Common myeloid progenitor, CD34-positive (primary cell): ENCODE data around the gene STRIP1.

Experiments used
- CTCF ChIA-PET: fragments of 350-600 bp; sonication (Branson Sonifier 250); formaldehyde crosslinking; loops from one replicate; lab custom pipeline; 2021; ENCODE audit warnings: antibody characterized with exemption; lab: Charles Lee
- POLR2A ChIA-PET: fragments of 350-600 bp; sonication (Branson Sonifier 250); formaldehyde crosslinking; loops from one replicate; lab custom pipeline; 2021; ENCODE audit warnings: antibody characterized with exemption; lab: Charles Lee
- DNase-seq, 3 donors: peaks; one replicate each; pipeline versions ENCODE4 v3.0.0 to v3.0.0-alpha.2; 2013
- H3K27ac ChIP-seq, 2 experiments: 1 replicate in 1 of 2; 2 replicates in 1 of 2; pipeline ENCODE4 v1.7.0; 2013; ENCODE audit warnings: inconsistent platforms in 2 of 2, low read length in 2 of 2, mild to moderate bottlenecking in 2 of 2, low read depth in 1 of 2, moderate library complexity in 1 of 2; ENCODE audit not compliant: severe bottlenecking in 2 of 2, insufficient read depth in 1 of 2, poor library complexity in 1 of 2
- H3K27me3 ChIP-seq, 5 experiments: replicated peaks in 2 of 5; 1 replicate in 3 of 5; 2 replicates in 2 of 5; pipeline versions ENCODE4 v1.6.1 to v1.7.0; 2013; ENCODE audit warnings: low read length in 4 of 5, mild to moderate bottlenecking in 2 of 5, moderate library complexity in 2 of 5, inconsistent platforms in 1 of 5; ENCODE audit not compliant: insufficient read depth in 5 of 5, control insufficient read depth in 4 of 5
- H3K36me3 ChIP-seq, 4 experiments: 1 replicate in 2 of 4; 2 replicates in 2 of 4; pipeline versions ENCODE4 v1.6.1 to v1.7.0; 2013; ENCODE audit warnings: low read length in 3 of 4, control low read depth in 1 of 4, mild to moderate bottlenecking in 1 of 4; ENCODE audit not compliant: control insufficient read depth in 4 of 4, insufficient read depth in 4 of 4
- H3K4me1 ChIP-seq, 4 experiments: 1 replicate in 3 of 4; 2 replicates in 1 of 4; pipeline versions ENCODE4 v1.6.1 to v1.7.1; 2013; ENCODE audit warnings: low read length in 3 of 4, mild to moderate bottlenecking in 3 of 4, control low read depth in 1 of 4, inconsistent platforms in 1 of 4, moderate library complexity in 1 of 4; ENCODE audit not compliant: control insufficient read depth in 4 of 4, insufficient read depth in 4 of 4; ENCODE audit errors: control extremely low read depth in 1 of 4
- H3K4me3 ChIP-seq, 7 experiments: 1 replicate in 4 of 7; 2 replicates in 3 of 7; pipeline versions ENCODE4 v1.5.1 to v1.7.0; 2013; ENCODE audit warnings: mild to moderate bottlenecking in 7 of 7, low read length in 6 of 7, moderate library complexity in 6 of 7, inconsistent platforms in 2 of 7, low read depth in 2 of 7, control low read depth in 1 of 7; ENCODE audit not compliant: insufficient read depth in 4 of 7, control insufficient read depth in 1 of 7; ENCODE audit errors: extremely low read depth in 1 of 7
- H3K9me3 ChIP-seq, 5 experiments: 1 replicate in 4 of 5; 2 replicates in 1 of 5; pipeline versions ENCODE4 v1.6.1 to v1.7.1; 2013; ENCODE audit warnings: low read length in 4 of 5, mild to moderate bottlenecking in 2 of 5, inconsistent platforms in 1 of 5, low read depth in 1 of 5, moderate library complexity in 1 of 5; ENCODE audit not compliant: control insufficient read depth in 4 of 5, insufficient read depth in 2 of 5; ENCODE audit errors: control extremely low read depth in 1 of 5
- WGBS: methylation state at CpG from one replicate; pipeline ENCODE4 v1.1.5; 2013; ENCODE audit not compliant: insufficient coverage; 5-methylcytosine and 5-hydroxymethylcytosine counted together

The STRIP1 gene

DNA sequence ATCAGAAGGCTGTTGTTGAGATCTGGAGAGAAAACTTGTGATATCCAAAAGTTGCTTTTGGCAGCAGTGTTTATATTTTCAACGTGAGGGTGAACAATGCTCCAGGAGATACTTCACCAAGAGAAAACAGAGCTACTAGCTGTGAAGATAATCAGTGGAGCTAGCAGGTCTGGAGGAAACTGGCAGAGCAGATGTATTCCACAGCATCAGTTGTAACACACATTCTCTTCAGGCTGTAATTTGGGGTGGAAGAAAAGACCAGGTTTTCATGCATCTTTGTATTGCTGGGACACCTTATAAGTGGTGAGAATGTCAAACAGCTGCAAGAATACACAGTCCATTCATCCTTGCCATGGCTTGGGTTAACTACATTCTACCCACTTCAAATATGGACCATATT lies 27.9 kb upstream of the STRIP1 start:
- H3K27me3 ChIP-seq = no peaks in the 10 kb centered on the region
- POLR2A ChIA-PET = no interaction called here
- 100% methylated on average over 1 of the region's 1 CpG for WGBS

DNA sequence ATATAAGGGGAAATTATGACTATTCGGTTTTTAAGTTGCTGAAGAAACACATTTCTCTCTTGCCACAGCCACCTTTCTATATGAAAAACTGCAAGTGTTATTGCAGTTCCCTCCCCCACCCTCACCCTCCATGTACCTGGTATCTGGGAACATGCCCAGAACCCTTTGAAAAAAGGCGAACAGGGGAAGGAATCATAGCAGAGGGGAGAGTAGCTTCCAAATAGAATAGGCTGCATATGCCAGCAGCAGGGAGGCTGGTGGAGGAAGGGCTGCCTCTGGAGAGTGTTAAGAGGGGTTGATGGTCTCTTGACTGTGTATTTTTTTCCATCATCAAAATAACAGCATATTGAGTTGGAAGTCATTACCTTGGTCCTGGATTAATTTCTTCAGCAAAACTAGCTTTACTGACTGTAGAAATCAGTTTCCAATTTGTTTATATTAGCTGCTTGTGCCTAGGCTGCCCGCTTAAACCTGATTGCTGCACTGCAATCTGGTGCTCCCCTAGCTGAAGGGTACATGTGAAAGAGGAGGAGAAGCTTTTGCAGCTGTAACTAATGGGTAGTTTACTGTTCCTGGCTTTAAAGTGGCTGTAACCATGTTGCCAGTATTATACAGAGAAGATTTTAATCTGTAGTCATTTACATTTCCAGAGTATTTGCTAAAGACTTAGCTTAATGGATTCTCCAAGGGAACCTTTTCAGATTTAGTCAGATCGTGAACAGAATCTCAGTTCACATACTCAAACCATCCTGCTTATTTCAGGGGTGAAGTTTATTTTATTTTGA lies 27.2 kb upstream of the STRIP1 start:
- WGBS = 100% methylated on average over 1 of the region's 4 CpGs
- POLR2A ChIA-PET = interaction anchor here (0.6 kb wide), 1 partner anchor 8 kb away, joined by 3 read pairs; no protein-coding TSS in a partner anchor
- no peak for DNase-seq

More for the DNA sequence above, 27.9 kb upstream of the STRIP1 start:
- no peak for DNase-seq
- Histone ChIP-seq H3K36me3 (peaks cover 16 to 30% (median 24%) of the 10 kb centered on the region in 4 experiments), H3K4me1 (peaks cover 0 to 13% (median 8%) of the 10 kb centered on the region in 4 experiments), H3K27ac (no peak overlapping the region), H3K4me3 (no peak overlapping the region), H3K9me3 (no peaks in the 10 kb centered on the region)
- CTCF ChIA-PET = interaction anchor here (1.0 to 4.6 kb wide), 7 partner anchors 9 to 366 kb away, joined by 3 to 33 read pairs (median 7); partner anchors contain the start of gene AHCYL1

DNA sequence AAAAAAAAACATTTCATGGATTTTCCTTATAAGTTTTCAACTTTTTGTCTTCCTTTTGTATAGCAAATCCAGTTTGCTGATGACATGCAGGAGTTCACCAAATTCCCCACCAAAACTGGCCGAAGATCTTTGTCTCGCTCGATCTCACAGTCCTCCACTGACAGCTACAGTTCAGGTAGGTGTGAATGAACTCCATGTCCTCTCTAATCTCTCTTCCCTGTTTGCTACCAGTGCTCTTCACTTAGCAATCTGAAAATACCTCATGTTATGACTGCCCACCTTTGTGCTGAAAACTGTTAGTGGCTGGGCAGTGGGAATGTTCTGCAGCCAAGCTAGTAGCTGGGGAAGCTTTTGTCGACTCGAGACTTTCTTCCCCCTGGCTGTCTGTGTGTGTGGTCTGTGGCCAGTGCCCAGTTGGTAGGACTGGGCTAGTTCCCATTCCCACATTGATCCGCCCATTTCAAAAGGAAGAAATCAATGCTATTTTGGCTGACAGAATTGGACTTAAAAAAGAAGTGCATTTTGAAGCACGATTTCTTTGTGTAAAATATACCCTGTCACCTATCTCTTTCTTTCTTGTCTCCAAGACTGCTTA lies 25.4 kb upstream of the STRIP1 start:
- peaks cover 0 to 5% (median 3%) of the 10 kb centered on the region in 4 experiments for H3K4me1 ChIP-seq
- DNase-seq = no peak
- ChIA-PET CTCF (interaction anchor here (1.1 to 4.6 kb wide), 8 partner anchors 8 to 369 kb away, joined by 3 to 47 read pairs (median 8); partner anchors contain the start of genes AHCYL1 and STRIP1), POLR2A (no interaction called here)
- peaks cover 27 to 51% (median 39%) of the 10 kb centered on the region in 4 experiments for H3K36me3 ChIP-seq
- WGBS = 100% methylated on average over 6 of the region's 7 CpGs
- H3K9me3 ChIP-seq = no peaks in the 10 kb centered on the region
- no peaks in the 10 kb centered on the region for H3K27me3 ChIP-seq
- H3K4me3 ChIP-seq = no peak overlapping the region
- no peak overlapping the region for H3K27ac ChIP-seq

More for the DNA sequence above, 27.2 kb upstream of the STRIP1 start:
- Histone ChIP-seq H3K9me3 (no peaks in the 10 kb centered on the region), H3K4me3 (no peak overlapping the region), H3K27ac (no peak overlapping the region), H3K36me3 (peaks cover 21 to 37% (median 29%) of the 10 kb centered on the region in 4 experiments), H3K27me3 (no peaks in the 10 kb centered on the region), H3K4me1 (peaks cover 0 to 13% (median 8%) of the 10 kb centered on the region in 4 experiments)
- CTCF ChIA-PET = interaction anchor here (1.0 to 4.6 kb wide), 7 partner anchors 9 to 366 kb away, joined by 3 to 33 read pairs (median 7); partner anchors contain the start of gene AHCYL1

DNA sequence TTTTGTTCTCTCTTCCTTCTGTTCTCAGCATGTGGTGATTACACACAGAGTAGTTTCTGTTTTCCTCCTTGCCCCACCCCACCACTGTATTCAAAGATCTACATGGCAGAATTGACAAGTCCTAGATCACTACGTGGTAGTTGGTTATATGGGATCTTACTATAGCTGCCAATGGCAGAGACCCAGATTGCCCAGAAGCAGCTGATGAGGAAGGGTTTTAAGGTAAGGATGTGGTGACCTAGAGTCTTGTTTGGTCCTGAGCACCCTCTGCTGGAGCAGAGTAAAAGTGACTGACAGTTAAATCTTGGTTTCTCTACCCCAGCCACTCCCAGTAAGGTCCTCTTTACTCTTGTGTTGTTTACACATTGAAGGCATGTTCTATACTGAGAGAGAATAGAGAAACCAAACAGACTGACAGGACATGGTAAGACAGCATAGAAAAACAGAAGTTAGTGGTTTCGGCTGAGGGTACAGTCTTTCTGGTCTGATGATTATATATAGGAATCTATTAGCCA lies 22.8 kb upstream of the STRIP1 start:
- Histone ChIP-seq H3K27me3 (no peaks in the 10 kb centered on the region), H3K9me3 (no peaks in the 10 kb centered on the region), H3K27ac (no peak overlapping the region), H3K4me3 (no peak overlapping the region), H3K36me3 (peaks cover 32 to 74% (median 60%) of the 10 kb centered on the region in 4 experiments), H3K4me1 (no peaks in the 10 kb centered on the region)
- WGBS = no CpG with 5 or more reads among the region's 2 CpGs
- POLR2A ChIA-PET = interaction anchor here (0.7 kb wide), 1 partner anchor 12 kb away, joined by 3 read pairs; no protein-coding TSS in a partner anchor
- peak; percentile 65 to 82 (median 78) for DNase-seq
- CTCF ChIA-PET = interaction anchor here (0.7 to 3.9 kb wide), 26 partner anchors 9 to 995 kb away, joined by 3 to 47 read pairs (median 5); partner anchors contain the start of genes AHCYL1 and STRIP1

DNA sequence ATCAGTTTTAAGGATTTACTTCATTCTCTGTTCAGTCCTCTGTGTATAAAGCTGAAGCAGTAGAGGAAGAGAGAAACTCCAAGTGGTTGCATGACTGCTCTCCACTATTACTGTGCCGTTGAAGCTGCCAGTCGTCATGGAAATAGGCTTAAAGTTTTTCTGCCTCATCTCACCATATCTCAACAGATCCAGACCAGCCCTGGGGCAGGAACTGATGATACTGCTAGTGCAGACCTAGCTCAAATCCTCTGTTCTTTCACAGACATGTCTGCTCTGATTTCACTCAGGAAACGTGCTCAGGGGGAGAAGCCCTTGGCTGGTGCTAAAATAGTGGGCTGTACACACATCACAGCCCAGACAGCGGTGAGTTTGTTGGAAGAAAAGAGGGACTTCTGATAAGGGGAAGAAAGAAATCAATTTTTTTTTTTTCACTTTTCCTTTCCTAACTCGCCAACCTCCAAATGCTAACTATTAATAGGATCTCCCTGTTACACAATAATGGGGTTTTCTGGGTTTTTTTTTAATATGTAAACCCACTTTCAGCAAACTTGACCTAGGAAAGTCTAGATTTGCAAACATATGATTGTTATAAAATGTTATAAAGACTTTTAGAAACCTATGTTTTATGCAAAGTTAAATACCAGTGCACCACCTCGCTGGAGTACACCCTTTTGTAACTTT lies 22.2 kb upstream of the STRIP1 start:
- CTCF ChIA-PET = interaction anchor here (0.7 to 3.9 kb wide), 17 partner anchors 11 to 995 kb away, joined by 3 to 47 read pairs (median 7); partner anchors contain the start of genes AHCYL1 and STRIP1

DNA sequence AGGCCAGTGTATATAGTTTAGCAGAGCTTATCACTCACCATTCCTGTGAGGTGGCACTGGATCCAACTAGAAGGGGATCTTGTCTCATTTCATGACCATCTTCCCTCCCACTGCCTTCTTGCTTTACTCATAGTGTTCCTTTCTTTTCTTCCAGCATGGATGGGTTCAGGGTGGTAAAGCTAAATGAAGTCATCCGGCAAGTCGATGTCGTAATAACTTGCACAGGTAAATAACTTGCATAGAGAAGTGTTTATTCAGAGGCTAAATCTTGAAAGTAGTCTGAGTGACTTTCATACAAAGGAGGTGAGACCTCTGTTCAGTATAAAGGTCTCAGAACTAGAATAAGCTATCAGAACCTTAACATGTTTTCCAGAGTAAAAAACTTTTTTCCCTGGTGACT lies 16.6 kb upstream of the STRIP1 start:
- no peak overlapping the region for H3K4me3 ChIP-seq
- CTCF ChIA-PET = interaction anchor here (0.6 to 2.1 kb wide), 8 partner anchors 8 to 657 kb away, joined by 3 to 6 read pairs (median 4); partner anchors contain the start of gene AHCYL1
- H3K27ac ChIP-seq = no peak overlapping the region
- H3K9me3 ChIP-seq = no peaks in the 10 kb centered on the region
- H3K4me1 ChIP-seq = no peaks in the 10 kb centered on the region
- POLR2A ChIA-PET = no interaction called here
- no peak for DNase-seq
- 97% methylated on average over 3 of the region's 3 CpGs for WGBS
- H3K27me3 ChIP-seq = no peaks in the 10 kb centered on the region
- peaks cover 40 to 94% (median 75%) of the 10 kb centered on the region in 4 experiments for H3K36me3 ChIP-seq

More for the DNA sequence above, 22.2 kb upstream of the STRIP1 start:
- no peak overlapping the region for H3K27ac ChIP-seq
- no peaks in the 10 kb centered on the region for H3K27me3 ChIP-seq
- POLR2A ChIA-PET = interaction anchor here (0.7 kb wide), 1 partner anchor 13 kb away, joined by 3 read pairs; no protein-coding TSS in a partner anchor
- peaks cover 33 to 78% (median 64%) of the 10 kb centered on the region in 4 experiments for H3K36me3 ChIP-seq
- 100% methylated on average over 3 of the region's 6 CpGs for WGBS
- peak in 2 of 3 donors; percentile 13 to 34 for DNase-seq
- no peak overlapping the region for H3K4me3 ChIP-seq
- H3K9me3 ChIP-seq = no peaks in the 10 kb centered on the region
- H3K4me1 ChIP-seq = no peaks in the 10 kb centered on the region
